Measurements from ENCODE around the gene SPEN. TPM values are rescaled to one million over a fixed set of nuclear protein-coding genes. Genes with fewer than 3 reads are reported as not detected.

The SPEN gene
- total and polyA plus RNA-seq, 9 of the 15 experiments (the other 6 are each of a cell fraction or from before 2014, with no cell fraction given), result 5.7 to 87.5 (median 27.2) TPM

DNA sequence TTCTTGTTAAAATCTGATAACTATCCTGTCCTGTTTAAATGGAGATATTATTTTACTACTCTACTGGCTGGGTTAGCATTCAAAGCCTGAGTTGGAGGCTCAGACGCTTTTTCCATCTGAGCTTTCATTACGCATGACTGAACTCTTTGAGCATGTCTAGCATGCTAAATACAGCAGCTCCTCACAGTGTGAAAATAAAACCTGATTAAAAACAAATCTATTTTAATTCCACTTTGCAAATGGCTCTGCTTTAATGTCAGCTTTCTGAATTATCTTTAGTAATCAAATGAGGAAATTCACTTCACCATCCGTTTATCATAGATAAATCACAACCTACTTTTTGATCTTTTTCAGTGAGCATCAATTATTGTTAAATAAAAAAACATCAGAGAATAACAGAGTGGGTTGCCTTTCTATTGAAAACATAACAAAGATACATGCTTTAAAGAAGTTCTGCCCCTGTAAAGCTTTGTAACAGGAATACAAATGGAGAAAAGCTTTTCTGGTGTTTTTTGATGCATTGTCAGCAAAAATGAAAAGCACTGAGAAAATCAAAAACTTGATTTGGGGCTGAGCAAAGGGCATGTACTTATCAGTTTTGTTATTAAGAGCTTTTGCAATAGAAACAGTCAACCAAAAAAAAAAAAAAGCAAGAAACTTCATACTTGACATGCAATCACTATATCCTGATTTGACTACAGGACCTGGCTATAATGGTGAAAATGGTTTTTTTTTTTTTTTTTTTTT, 3.5 kb upstream of the SPEN start (continued):
- TF ChIP-seq ZC3H11A (IDR thresholded peaks at IDR 0.05; ENCODE audit: low read depth, low read length), result no peak
- TF ChIP-seq EHMT2 (IDR thresholded peaks at IDR 0.05), result no peak
- TF ChIP-seq GABPB2 (CRISPR knock-in tag; conservative IDR thresholded peaks at IDR 0.05), result no peak
- TF ChIP-seq DIDO1 (tag; IDR thresholded peaks at IDR 0.05; ENCODE audit: low read depth), result no peak
- TF ChIP-seq NONO (IDR thresholded peaks at IDR 0.05; ENCODE audit: low read depth in 2 of 2, low read length in 1 of 2), result no peak
- TF ChIP-seq MAFF (IDR thresholded peaks at IDR 0.05; ENCODE audit: low read length), result peak; percentile 96
- TF ChIP-seq POLR2B (IDR thresholded peaks at IDR 0.05; ENCODE audit: low read depth, partially characterized antibody), result no peak
- TF ChIP-seq MAFG (tag; conservative IDR thresholded peaks at IDR 0.05), result peak; percentile 93
- TF ChIP-seq, protein P1, sequence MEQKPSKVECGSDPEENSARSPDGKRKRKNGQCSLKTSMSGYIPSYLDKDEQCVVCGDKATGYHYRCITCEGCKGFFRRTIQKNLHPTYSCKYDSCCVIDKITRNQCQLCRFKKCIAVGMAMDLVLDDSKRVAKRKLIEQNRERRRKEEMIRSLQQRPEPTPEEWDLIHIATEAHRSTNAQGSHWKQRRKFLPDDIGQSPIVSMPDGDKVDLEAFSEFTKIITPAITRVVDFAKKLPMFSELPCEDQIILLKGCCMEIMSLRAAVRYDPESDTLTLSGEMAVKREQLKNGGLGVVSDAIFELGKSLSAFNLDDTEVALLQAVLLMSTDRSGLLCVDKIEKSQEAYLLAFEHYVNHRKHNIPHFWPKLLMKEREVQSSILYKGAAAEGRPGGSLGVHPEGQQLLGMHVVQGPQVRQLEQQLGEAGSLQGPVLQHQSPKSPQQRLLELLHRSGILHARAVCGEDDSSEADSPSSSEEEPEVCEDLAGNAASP (IDR thresholded peaks at IDR 0.05), result no peak
- TF ChIP-seq NCOA4 (IDR thresholded peaks at IDR 0.05; ENCODE audit: partially characterized antibody), result no peak
- no peak for TF ChIP-seq ZBTB8A (IDR thresholded peaks at IDR 0.05; ENCODE audit: partially characterized antibody)
- TF ChIP-seq POLR2AphosphoS2 (IDR thresholded peaks at IDR 0.05; ENCODE audit: low read length), result no peak
- no peak for TF ChIP-seq DMBX1 (CRISPR knock-in tag; IDR thresholded peaks at IDR 0.05; ENCODE audit: borderline replicate concordance)
- TF ChIP-seq MAFK (IDR thresholded peaks at IDR 0.05; ENCODE audit: low read length), result peak; percentile 94
- no peak for TF ChIP-seq ESRRB (CRISPR knock-in tag; IDR thresholded peaks at IDR 0.05; ENCODE audit: borderline replicate concordance)
- TF ChIP-seq POLR3A (IDR thresholded peaks at IDR 0.05; ENCODE audit: borderline replicate concordance, extremely low read depth, insufficient read depth, insufficient read length), result no peak
- no peak for TF ChIP-seq ZNF76 (CRISPR knock-in tag; IDR thresholded peaks at IDR 0.05; ENCODE audit: borderline replicate concordance)
- TF ChIP-seq NRF1 (conservative IDR thresholded peaks at IDR 0.05 in 1 of 2, IDR thresholded peaks at IDR 0.05 in 1 of 2), result no peak
- peak; percentile 97 for TF ChIP-seq ZNF316 (IDR thresholded peaks at IDR 0.05)
- peak; percentile 94 for TF ChIP-seq C11orf30 (IDR thresholded peaks at IDR 0.05; ENCODE audit: low read depth)
- no peak for TF ChIP-seq SETDB1 (IDR thresholded peaks at IDR 0.05; ENCODE audit: low read length)
- peak; percentile 52; the same call in 1 of the 2 replicates for TF ChIP-seq ZBTB17 (CRISPR knock-in tag; IDR thresholded peaks at IDR 0.05)
- no peak for TF ChIP-seq DPF2 (IDR thresholded peaks at IDR 0.05)

Data from K562 (cell line).